Endothelial cell of umbilical vein (primary cell): ENCODE data around the gene SLC8A1. TPM values are rescaled to one million over a fixed set of nuclear protein-coding genes. Genes with fewer than 3 reads are reported as not detected.

Experiments
- BruUV-seq: library from RNA; stranded (reverse); fragments of 400-500 nt; replicated peaks from 2 replicates; lab custom pipeline; 2021; lab: Mats Ljungman, UMichigan
- CTCF ChIA-PET: fragments of 300-600, 350-600 bp; sonication (Branson Sonifier 250); formaldehyde crosslinking; loops from one replicate; lab custom pipeline; 2021; ENCODE audit warnings: antibody characterized with exemption, inconsistent platforms; lab: Charles Lee
- POLR2A ChIA-PET: fragments of 300-600, 350-600 bp; sonication (Branson Sonifier 250); formaldehyde crosslinking; loops from one replicate; lab custom pipeline; 2021; ENCODE audit warnings: antibody characterized with exemption, inconsistent platforms; lab: Charles Lee
- DNase-seq: peaks from one replicate; pipeline ENCODE4 v3.0.0-alpha.2; 2011; ENCODE audit warnings: low read depth, low spot score
- FAIRE-seq: peaks from 2 replicates; lab custom pipeline; 2011; peaks lifted over from hg19 to GRCh38; lab: Jason Lieb, UNC
- H2AFZ ChIP-seq: 2 replicates; pipeline ENCODE4 v1.6.0; 2012; ENCODE audit warnings: low read depth, low read length, control low read depth, inconsistent platforms
- H3K27ac ChIP-seq: 2 replicates; pipeline ENCODE4 v1.5.1; 2011; ENCODE audit warnings: low read depth, mild to moderate bottlenecking, control low read depth, low read length, moderate library complexity; ENCODE audit not compliant: insufficient read depth
- H3K27me3 ChIP-seq, 2 experiments: 2 replicates each; pipeline versions ENCODE4 v1.6.0 to v1.6.1; 2011; ENCODE audit warnings: low read length in 2 of 2, mixed read lengths in 1 of 2; ENCODE audit not compliant: control insufficient read depth in 2 of 2, insufficient read depth in 2 of 2
- H3K36me3 ChIP-seq, 2 experiments: 2 replicates in 1 of 2; 3 replicates in 1 of 2; pipeline ENCODE4 v1.5.1; 2011; ENCODE audit warnings: low read length in 2 of 2, mild to moderate bottlenecking in 1 of 2, moderate library complexity in 1 of 2; ENCODE audit not compliant: control insufficient read depth in 2 of 2, insufficient read depth in 2 of 2; ENCODE audit errors: extremely low read depth in 1 of 2
- H3K4me1 ChIP-seq: 3 replicates; pipeline ENCODE4 v1.5.1; 2011; ENCODE audit warnings: mild to moderate bottlenecking, low read length; ENCODE audit not compliant: control insufficient read depth, insufficient read depth; ENCODE audit errors: extremely low read depth
- H3K4me2 ChIP-seq: 2 replicates; pipeline ENCODE4 v1.6.1; 2011; ENCODE audit warnings: low read length, control low read depth, mixed read lengths; ENCODE audit not compliant: insufficient read depth
- H3K4me3 ChIP-seq, 3 experiments: fragments of 200-600 bp in 1 of 3; sonication (generic), shearing (Covaris generic) in 1 of 3; replicated peaks in 1 of 3; 2 replicates each; pipeline ENCODE4 v1.5.1; 2011 to 2016; ENCODE audit warnings: control low read depth in 3 of 3, low read length in 3 of 3, mild to moderate bottlenecking in 2 of 3, inconsistent platforms in 1 of 3, low read depth in 1 of 3, moderate library complexity in 1 of 3; ENCODE audit not compliant: insufficient read depth in 1 of 3
- H3K79me2 ChIP-seq: 2 replicates; pipeline ENCODE4 v1.6.0; 2012; ENCODE audit warnings: low read length, inconsistent platforms; ENCODE audit not compliant: control insufficient read depth, insufficient read depth
- H3K9ac ChIP-seq: replicated peaks from 2 replicates; pipeline ENCODE3; 2011; ENCODE audit warnings: low read length, control low read depth; ENCODE audit not compliant: insufficient read depth; ENCODE audit errors: extremely low read depth
- H3K9me1 ChIP-seq: replicated peaks from 3 replicates; pipeline ENCODE4 v1.6.0; 2011; ENCODE audit warnings: mild to moderate bottlenecking, low read length; ENCODE audit not compliant: control insufficient read depth, insufficient read depth; ENCODE audit errors: extremely low read depth
- H3K9me3 ChIP-seq: replicated peaks from 2 replicates; pipeline ENCODE4 v1.5.1; 2012; ENCODE audit warnings: low read length, inconsistent platforms; ENCODE audit not compliant: control insufficient read depth, insufficient read depth
- H4K20me1 ChIP-seq: replicated peaks from 2 replicates; pipeline ENCODE3; 2011; ENCODE audit warnings: mild to moderate bottlenecking, low read length; ENCODE audit not compliant: control insufficient read depth, insufficient read depth; ENCODE audit errors: extremely low read depth
- CTCF ChIP-seq, 2 donors: IDR thresholded peaks; 1 replicate in 1 of 2; 2 replicates in 1 of 2; pipeline ENCODE4 v1.5.1; 2011; ENCODE audit warnings: low read length in 2 of 2, mild to moderate bottlenecking in 2 of 2, moderate library complexity in 2 of 2, control low read depth in 1 of 2, inconsistent platforms in 1 of 2, low read depth in 1 of 2; ENCODE audit not compliant: insufficient read depth in 1 of 2; ENCODE audit errors: extremely low read depth in 1 of 2
- EZH2 ChIP-seq: IDR thresholded peaks from 2 replicates; pipeline ENCODE4 v1.6.1; 2012; ENCODE audit warnings: borderline replicate concordance, low read depth, mild to moderate bottlenecking, moderate library complexity, low read length, inconsistent platforms; ENCODE audit not compliant: severe bottlenecking
- FOS ChIP-seq: IDR thresholded peaks from 2 replicates; pipeline ENCODE4 v1.6.1; 2011; ENCODE audit warnings: mild to moderate bottlenecking, low read length, moderate library complexity, borderline replicate concordance; ENCODE audit not compliant: insufficient read depth
- JUN ChIP-seq: IDR thresholded peaks from 2 replicates; pipeline ENCODE4 v1.6.1; 2011; ENCODE audit warnings: borderline replicate concordance, low read depth; ENCODE audit not compliant: insufficient read length, insufficient read depth
- MAX ChIP-seq: IDR thresholded peaks from 2 replicates; pipeline ENCODE4 v1.6.1; 2011; ENCODE audit not compliant: insufficient read depth, insufficient read length
- MYC ChIP-seq: IDR thresholded peaks from one replicate; pipeline ENCODE4 v1.6.1; 2011; ENCODE audit warnings: mild to moderate bottlenecking, low read depth, low read length
- POLR2AphosphoS5 ChIP-seq: IDR thresholded peaks from 2 replicates; pipeline ENCODE4 v1.6.1; 2012; ENCODE audit warnings: low read depth, mild to moderate bottlenecking, control low read depth, low read length, moderate library complexity; ENCODE audit not compliant: insufficient read depth
- dilution Hi-C: fragments of 300-500 bp; cut with MboI; formaldehyde crosslinking; loops from one replicate; pipeline ENCODE4 v1.15.0; 2019; ENCODE audit warnings: low sequenced_read_pairs; ENCODE audit not compliant: extremely low pct_ligation_motif_present
- intact Hi-C: fragments of 100-400 bp; cut with micrococcal nuclease; formaldehyde crosslinking; loops from one replicate; pipeline ENCODE4 v1.10.0; 2022
- polyA plus RNA-seq, 4 experiments: library from polyadenylated mRNA; depleted of rRNA in 3 of 4; stranded (reverse) in 3 of 4; unstranded in 1 of 4; fragments of >200 nt; gene quantifications; 2 replicates each; pipeline versions ENCODE4 v1.2.1 to v1.2.3, GENCODE V29; 2011 to 2012; ENCODE audit warnings: missing spikeins in 1 of 4
- total RNA-seq: library from RNA; stranded (reverse); gene quantifications from 2 replicates; pipeline ENCODE4 v1.2.3, GENCODE V29; 2021

The SLC8A1 gene
- total and polyA plus RNA-seq, 2 donors (not counting 3 experiments of a cell fraction or from before 2014, with no cell fraction given): 0.19 to 1.8 TPM

GRCh38 chr2:40260437-40260836 lies 191.5 kb downstream of the SLC8A1 start:
- no peaks in the 10 kb centered on the region for H3K36me3 ChIP-seq
- dilution Hi-C loops: no loop called here
- no peak overlapping the region for H3K27ac ChIP-seq
- POLR2A ChIA-PET: no interaction called here
- no peaks in the 10 kb centered on the region for H3K27me3 ChIP-seq
- TF ChIP-seq POLR2AphosphoS5: no peak
- TF ChIP-seq JUN: no peak
- no peak for TF ChIP-seq CTCF (IDR thresholded peaks at IDR 0.05; ENCODE audit: extremely low read depth in 1 of 2, insufficient read depth in 1 of 2, low read depth in 1 of 2, low read length in 2 of 2)
- TF ChIP-seq MAX: no peak
- no peak for TF ChIP-seq MYC
- TF ChIP-seq EZH2: no peak
- no peak for TF ChIP-seq FOS
- H4K20me1 ChIP-seq: no peaks in the 10 kb centered on the region
- no peak overlapping the region for H3K4me2 ChIP-seq
- H3K4me1 ChIP-seq: no peaks in the 10 kb centered on the region
- intact Hi-C loops: no loop called here
- BruUV-seq: no TSS peak
- CTCF ChIA-PET: no interaction called here
- DNase-seq (no peak), FAIRE-seq (no peak)
- H3K9me1 ChIP-seq: no peaks in the 10 kb centered on the region
- no peaks in the 10 kb centered on the region for H3K79me2 ChIP-seq
- no peak overlapping the region for H2AFZ ChIP-seq
- no peaks in the 10 kb centered on the region for H3K9me3 ChIP-seq
- H3K4me3 ChIP-seq: no peak overlapping the region
- H3K9ac ChIP-seq: no peak overlapping the region
